Liver (tissue), 3 donors: ENCODE data around the gene COMP.

Experiments used
- CTCF ChIP-seq: fragments of 150-350 bp; IDR thresholded peaks from 2 replicates; pipeline ENCODE4 v1.5.1; 2017; ENCODE audit warnings: improper control_type of control experiment, low read depth, low read length; ENCODE audit not compliant: missing input control
- EGR1 ChIP-seq, 2 donors: IDR thresholded peaks; 2 replicates each; pipeline ENCODE4 v1.6.1; 2016 to 2018; ENCODE audit warnings: antibody characterized with exemption in 2 of 2, low read depth in 2 of 2
- FOXA1 ChIP-seq: IDR thresholded peaks from 2 replicates; pipeline ENCODE4 v1.6.1; 2016; ENCODE audit warnings: antibody characterized with exemption
- GABPA ChIP-seq, 2 donors: IDR thresholded peaks in 1 of 2; conservative IDR thresholded peaks in 1 of 2; 2 replicates each; pipeline ENCODE4 v1.6.1; 2016; ENCODE audit warnings: antibody characterized with exemption in 2 of 2, mild to moderate bottlenecking in 1 of 2, moderate library complexity in 1 of 2
- HNF4A ChIP-seq, 2 donors: conservative IDR thresholded peaks; 2 replicates each; pipeline ENCODE4 v1.6.1; 2016; ENCODE audit warnings: antibody characterized with exemption in 2 of 2, mild to moderate bottlenecking in 2 of 2
- HNF4G ChIP-seq: IDR thresholded peaks from 2 replicates; pipeline ENCODE4 v1.6.1; 2016; ENCODE audit warnings: antibody characterized with exemption
- JUND ChIP-seq, 2 donors: IDR thresholded peaks; 2 replicates each; pipeline ENCODE4 v1.6.1; 2016; ENCODE audit warnings: antibody characterized with exemption in 2 of 2
- MAX ChIP-seq: IDR thresholded peaks from 2 replicates; pipeline ENCODE4 v1.6.1; 2016; ENCODE audit warnings: antibody characterized with exemption
- RAD21 ChIP-seq, 2 donors: IDR thresholded peaks; 2 replicates each; pipeline ENCODE4 v1.6.1; 2016; ENCODE audit warnings: antibody characterized with exemption in 2 of 2, mild to moderate bottlenecking in 2 of 2
- REST ChIP-seq: IDR thresholded peaks from 2 replicates; pipeline ENCODE4 v1.6.1; 2016; ENCODE audit warnings: antibody characterized with exemption, mild to moderate bottlenecking
- TAF1 ChIP-seq: conservative IDR thresholded peaks from 2 replicates; pipeline ENCODE4 v1.6.1; 2016; ENCODE audit warnings: antibody characterized with exemption, mild to moderate bottlenecking
- YY1 ChIP-seq: IDR thresholded peaks from 2 replicates; pipeline ENCODE4 v1.6.1; 2016; ENCODE audit warnings: antibody characterized with exemption, mild to moderate bottlenecking
- ZBTB33 ChIP-seq: IDR thresholded peaks from 2 replicates; pipeline ENCODE4 v1.6.1; 2016; ENCODE audit warnings: antibody characterized with exemption
- donor health status: healthy.
- donor health status: healthy.

- no peak for TF ChIP-seq MAX
- no peak for TF ChIP-seq RAD21 (IDR thresholded peaks at IDR 0.05)
- no peak for TF ChIP-seq JUND (IDR thresholded peaks at IDR 0.05)
- no peak for TF ChIP-seq CTCF
- TF ChIP-seq REST, result no peak
- no peak for TF ChIP-seq TAF1
- no peak for TF ChIP-seq FOXA1
- no peak for TF ChIP-seq HNF4G
- no peak for TF ChIP-seq EGR1 (IDR thresholded peaks at IDR 0.05; ENCODE audit: low read depth in 2 of 2)
- no peak for TF ChIP-seq YY1
- no peak for TF ChIP-seq GABPA (IDR thresholded peaks at IDR 0.05 in 1 of 2, conservative IDR thresholded peaks at IDR 0.05 in 1 of 2)
- no peak for TF ChIP-seq ZBTB33
- TF ChIP-seq HNF4A (conservative IDR thresholded peaks at IDR 0.05), result no peak
Observed at GRCh38 chr19:18738961-18739690, 52.0 kb downstream of the COMP start.
